TTC549 (cell line): ENCODE data around the gene PRX.
"Not testable (repeated sequence)": the region's sequence is repeated elsewhere in the genome, so short reads cannot be mapped to it uniquely, and the experiment has no call there.

ENCODE experiments used
- FAIRE-seq: peaks from 2 replicates; lab custom pipeline; 2012; peaks lifted over from hg19 to GRCh38; lab: Jason Lieb, UNC

Gene PRX

DNA sequence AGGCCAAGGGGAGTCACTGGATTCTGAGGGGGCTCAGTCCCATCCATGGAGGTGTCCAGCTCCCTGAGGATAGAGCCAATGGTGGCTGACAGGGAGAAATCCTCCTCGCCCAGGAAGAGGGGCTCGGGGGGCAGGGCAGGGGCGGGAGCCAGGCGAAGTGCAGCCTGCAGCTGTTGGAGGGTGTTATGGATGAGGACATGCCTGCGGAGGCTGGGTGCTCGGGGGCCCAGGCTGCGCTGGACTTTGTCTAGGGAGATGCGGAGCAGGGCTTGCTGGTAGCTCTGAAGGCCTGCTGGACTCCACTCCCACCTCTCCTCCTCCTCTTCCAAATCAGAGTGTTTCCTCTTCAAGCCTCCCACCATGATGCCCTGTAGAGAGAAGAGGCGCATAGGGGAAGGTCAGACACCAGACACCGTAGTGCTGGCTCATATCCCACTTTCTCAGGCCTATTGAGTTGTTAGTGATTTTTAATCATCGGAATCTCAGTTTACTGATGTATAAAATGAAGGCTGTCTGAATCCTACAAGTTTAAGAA is 28.6 kb upstream of the PRX start:
- no peak for FAIRE-seq

GRCh38 chr19:40438284-40438683 is 25.1 kb upstream of the PRX start:
- no peak for FAIRE-seq

DNA sequence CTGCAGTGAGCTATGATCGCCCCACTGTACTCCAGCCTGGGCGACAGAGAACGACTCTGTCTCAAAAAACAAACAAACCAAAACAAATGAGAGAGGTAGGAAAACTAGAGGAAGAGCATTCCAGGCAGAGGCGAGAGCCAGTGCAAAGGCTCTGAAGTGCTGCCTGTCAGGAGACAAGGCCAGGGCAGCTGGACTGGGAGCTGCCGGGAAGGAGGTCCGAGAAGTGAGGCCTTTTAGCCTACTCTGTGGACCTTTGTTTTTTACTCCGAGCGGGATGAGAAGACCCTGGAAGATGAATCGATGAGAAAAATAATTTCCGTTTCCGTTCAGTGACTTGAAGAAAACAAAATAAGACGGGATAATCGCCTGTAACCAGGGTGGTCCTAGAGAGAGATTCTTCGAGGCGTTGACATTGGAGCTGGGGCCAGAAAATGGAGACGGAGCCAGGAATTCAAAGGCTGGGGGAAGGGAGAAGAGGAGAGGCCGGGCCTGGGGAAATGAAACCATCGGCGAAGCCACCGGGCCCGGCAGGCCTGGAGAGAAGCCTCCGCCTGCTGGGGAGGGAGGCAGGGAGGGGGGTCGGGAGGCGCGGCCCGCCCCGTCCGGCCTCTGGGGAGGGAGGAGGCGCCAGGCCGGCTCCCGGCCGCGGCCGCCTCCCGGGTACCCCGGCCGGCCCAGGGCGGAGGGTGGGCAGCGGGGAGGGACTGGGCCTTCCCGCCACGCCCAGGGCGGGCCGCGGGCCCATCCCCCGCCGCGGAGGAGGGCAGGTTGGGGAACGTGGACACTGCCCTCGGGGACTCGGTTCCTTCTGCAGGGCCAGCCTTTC is 20.4 kb upstream of the PRX start:
- no peak for FAIRE-seq

GRCh38 chr19:40432760-40433159 is 19.6 kb upstream of the PRX start:
- not testable (repeated sequence) for FAIRE-seq

DNA sequence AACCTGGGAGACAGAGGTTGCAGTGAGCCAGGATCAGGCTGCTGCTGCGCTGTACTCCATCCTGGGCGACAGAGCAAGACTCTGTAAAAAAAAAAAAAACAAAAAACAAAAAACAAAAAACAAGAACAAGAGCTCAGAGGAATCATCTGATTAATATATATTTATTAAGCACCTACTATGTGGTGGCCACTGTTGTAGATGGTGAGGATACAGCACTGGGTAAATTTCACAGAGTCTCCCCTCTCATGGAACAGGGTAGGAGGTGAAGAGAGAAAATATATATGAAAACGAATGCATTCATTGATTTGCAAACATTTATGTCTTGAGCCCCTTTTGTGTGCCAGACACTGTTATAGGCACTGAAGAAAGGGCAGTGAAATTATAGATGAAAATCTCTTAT is 18.5 kb upstream of the PRX start:
- FAIRE-seq, result no peak

GRCh38 chr19:40430242-40430641 is 17.1 kb upstream of the PRX start:
- FAIRE-seq, result not testable (repeated sequence)

DNA sequence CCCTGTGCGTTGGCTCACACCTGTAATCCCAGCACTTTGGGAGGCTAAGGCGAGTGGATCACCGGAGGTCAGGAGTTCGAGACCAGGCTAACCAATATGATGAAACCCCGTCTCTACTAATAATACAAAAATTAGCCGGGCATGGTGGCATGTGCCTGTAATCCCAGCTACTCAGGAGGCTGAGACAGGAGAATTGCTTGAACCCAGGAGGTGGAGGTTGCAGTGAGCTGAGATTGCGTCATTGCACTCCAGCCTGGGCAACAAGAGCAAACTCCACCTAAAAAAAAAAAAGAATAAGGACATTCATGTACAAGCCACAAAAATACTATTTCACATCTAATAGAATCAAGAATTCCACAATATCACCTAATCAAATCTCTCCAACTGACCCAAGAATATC is 15.0 kb upstream of the PRX start:
- FAIRE-seq, result not testable (repeated sequence)

GRCh38 chr19:40425450-40426287 is 12.5 kb upstream of the PRX start, which contains the start of gene SERTAD1:
TSS of gene SERTAD1 (minus strand) at chr19:40425992. CDS start at chr19:40423546, 2,446 bp downstream.
- FAIRE-seq, result peak; percentile 94

DNA sequence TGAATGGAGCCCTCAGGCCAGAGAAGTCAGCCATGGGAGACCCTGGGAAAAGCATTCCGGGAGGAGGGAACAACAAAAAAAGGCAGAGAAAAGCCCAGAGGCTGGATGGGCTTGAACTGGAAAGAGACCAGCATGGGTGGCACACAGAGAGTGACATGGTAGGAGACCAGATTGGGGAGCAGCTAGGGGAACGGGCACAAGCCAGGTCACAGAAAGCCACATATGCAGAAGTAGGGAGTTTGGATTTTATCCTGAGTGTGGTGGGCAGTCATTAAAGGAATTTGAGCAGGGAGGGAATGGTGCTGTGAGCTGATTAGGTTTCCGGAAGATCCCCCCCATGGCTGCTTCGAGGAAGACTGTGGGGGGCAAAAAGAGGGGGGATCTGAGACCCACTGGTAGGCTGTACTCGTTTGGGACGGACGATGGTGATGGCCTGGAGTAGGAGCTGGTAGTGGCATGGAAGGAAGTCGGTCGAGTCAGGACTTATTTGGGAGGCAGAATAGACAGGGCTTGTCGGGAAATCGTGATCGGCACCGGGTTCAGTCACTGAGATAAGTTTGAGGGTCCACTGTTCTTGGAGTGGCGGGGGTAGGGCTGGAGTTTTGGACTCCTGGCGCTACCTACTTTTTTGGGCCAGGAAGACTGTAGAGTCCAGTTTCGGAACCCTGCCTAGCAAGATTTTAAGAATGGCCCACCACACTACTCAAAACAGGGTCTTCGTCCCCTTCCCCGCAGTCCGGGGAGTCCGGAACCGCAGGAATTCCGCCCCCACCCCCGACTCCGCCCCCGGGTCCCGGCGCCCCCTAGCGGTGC is 11.7 kb upstream of the PRX start:
- FAIRE-seq, result no peak

DNA sequence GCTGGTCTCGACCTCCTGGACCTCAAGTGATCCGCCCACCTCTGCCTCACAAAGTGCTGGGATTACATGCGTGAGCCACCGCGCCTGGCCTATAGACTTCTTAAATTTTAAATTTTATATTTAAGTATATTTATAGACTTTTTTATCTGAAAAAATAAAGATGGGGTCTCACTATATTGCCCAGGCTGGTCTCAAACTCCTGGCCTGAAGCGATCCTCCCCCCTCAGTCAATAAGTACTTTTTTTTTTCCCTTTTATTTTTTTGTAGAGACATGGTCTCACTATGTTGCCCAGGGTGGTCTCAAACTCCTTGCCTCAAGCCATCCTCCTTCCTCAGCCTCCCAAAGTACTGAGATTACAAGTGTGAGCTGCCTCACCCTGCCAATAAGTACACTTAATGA is 10.8 kb upstream of the PRX start:
- no peak for FAIRE-seq

GRCh38 chr19:40422748-40423566 is 9.8 kb upstream of the PRX start:
- no peak for FAIRE-seq

DNA sequence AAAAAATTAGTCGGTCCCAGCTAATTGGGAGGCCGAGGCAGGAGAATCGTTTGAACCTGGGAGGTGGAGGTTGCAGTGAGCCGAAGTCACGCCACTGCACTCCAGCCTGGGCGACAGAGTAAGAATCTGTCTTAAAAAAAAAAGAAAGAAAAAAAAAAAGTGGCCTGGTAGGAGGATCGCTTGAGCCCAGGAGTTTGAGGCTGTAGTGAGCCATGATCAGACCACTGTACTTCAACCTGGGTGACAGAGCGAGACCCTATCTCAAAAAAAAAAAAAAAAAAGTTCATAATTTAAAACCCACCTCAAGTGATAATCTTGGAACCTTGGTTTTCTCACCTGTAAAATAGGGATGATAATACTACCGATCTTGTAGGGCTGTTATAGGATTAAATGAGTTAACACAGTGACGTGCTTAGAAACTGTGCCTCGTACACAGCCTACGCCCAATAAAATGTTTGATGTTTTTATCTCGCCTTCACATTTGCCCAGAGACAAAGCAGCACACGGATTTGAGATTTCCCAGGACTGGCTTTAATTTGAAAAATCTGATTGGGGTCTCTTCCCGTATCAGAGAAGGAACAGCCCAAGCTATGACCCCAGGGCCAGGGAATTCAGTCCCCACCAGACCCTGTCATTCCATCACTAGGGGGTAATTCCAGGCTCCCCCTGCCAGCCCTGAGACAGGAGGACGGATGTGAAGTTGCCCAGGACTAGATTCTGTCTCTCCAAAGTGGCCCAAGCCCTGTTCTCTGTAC is 9.0 kb upstream of the PRX start:
- no peak for FAIRE-seq

DNA sequence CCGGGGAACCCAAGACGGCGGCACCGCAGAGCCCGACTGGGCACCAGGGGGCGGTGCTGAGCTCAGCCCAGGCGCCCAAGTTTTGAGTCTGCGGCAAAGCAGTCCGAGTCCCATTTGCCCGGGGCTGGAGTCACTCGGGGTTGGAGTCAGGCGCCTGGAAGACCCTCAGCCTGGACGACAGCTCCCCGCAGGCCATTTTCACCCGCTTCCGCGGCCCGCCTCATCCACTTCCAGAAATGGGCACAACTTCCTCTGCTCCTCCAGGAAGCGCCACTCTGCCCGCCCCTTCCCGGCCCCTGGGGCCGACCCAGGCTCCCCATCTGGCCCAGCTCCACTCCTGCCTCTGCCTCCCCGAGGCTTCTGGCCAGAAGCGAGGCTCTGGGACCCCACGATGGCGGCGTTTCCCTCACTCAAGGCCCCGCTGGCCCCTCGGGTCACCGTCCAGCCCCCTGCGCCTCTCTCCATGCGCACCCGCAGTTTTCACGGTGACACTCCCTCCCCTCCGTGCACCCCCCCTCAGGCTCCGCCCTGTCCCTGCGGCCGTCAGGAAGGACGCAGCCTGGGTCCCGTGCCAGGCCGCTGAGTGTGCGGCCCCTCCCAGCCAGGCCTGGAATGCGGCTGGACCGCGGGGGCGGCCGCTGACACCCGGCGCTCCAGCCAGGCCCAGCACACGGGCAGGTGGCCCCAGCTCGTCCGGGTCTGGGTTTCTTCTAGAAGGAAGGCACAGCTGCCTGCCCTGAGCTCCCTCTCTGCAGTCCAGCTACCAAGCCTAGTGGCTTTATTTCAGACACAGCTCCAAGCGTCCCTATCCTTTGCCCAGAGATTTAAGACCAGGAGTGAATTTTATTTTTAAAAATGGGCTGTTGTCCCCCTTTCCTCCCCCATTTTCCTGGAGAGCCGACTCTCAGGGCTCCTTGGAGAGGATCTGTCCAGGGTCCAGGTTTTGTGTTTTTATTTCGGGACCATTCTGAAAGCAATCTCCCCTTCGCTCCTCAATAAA is 7.9 kb upstream of the PRX start:
- no peak for FAIRE-seq

GRCh38 chr19:40420451-40420765 is 7.2 kb upstream of the PRX start:
- FAIRE-seq, result no peak

- FAIRE-seq, result no peak
Measured at GRCh38 chr19:40419780-40420179, 6.6 kb upstream of the PRX start.

DNA sequence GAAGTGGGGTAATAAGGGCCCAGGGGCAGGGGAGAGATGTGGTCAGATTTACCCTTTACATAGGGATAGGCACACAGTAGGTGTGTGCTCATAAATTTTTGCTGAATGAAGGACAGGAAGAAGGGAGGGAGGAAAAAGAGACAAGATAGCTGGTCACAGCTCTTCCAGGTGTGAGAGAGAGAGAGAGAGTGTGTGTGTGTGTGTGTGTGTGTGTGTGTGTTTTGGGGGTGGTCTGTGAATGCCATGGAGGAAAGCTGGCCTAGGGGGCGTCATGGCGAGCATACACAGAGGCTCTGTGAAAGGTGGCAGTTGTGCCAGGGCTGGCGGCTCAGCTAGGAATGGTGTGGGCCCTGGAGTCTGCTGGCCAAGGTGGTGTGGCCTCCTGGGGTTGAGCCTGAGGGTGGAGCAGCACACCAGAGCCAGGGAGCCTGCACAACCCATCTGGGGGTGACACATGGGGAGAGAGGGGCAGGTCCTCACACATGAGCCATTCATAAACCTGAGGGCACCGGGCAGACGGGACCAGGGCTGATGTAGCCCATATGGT is 6.0 kb upstream of the PRX start:
- FAIRE-seq, result no peak

GRCh38 chr19:40418040-40418439 is 4.9 kb upstream of the PRX start:
- no peak for FAIRE-seq

DNA sequence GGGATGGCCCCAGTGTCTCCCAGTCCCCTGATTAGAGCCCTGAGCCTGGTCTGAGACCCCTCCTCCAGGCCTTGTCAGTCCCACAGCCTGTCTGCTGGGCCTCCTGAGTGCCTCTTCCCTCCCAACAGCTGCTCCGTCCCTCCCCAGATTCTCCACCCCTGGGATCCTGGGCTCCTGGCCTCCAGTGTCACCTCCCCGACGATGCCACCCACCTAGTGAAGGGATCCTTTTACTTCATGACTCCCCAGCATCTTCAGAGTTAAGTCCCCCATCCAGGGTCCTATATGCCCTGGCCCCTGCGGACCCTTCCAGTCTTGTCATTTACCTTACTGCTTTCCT is 4.4 kb upstream of the PRX start:
- FAIRE-seq, result no peak

- peak; percentile 63 for FAIRE-seq
Measured at GRCh38 chr19:40416918-40417642, 3.9 kb upstream of the PRX start.
